Measurements from ENCODE around the gene TWNK.
A peak's percentile ranks its signal among the peaks of the same experiment; 100 is the strongest.

TWNK gene

DNA sequence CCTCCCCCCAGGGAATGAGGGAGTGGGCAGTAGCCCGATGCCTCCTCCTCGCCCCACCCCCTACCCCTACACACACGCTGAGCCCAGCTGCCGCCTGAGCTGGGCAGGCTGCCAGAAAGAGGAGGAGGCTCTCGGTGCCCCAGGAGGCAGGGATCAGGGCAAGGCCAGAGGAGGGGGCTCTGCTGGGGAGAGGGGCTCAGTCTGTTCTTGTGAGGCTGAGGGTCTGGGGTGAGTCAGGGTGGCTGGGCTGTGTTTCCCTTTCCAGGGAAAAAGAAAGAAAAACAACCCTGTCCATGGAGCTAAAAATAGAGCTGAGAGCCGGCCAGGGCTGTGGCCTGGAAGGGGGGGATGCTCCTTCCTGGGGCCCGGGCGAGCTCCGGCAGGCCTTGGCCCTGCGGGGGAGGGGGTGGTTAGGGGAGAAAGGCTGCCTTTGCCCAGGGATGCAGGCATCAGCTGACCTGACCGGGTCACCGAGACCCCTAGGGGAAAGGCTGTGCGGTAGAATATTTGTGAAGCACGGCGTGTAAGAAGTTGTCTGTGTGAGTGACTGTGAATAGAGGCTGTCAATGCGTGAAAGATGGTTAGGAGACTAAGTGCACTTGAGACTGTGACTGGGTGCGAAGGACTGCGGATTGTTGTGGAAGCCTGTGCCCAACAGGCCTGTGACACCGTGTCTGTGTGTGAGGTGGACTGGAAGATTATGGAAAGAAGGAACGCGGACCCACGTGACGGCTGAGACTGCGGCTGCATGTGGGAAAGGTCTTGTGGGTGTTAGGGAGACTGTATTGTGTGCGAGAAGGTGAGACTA is 11.0 kb downstream of the TWNK start:
- peak; percentile 69 for DNase-seq

- no peak for DNase-seq
Observed at GRCh38 chr10:100998991-100999741, 11.8 kb downstream of the TWNK start.

GRCh38 chr10:100999742-101000126 is 12.4 kb downstream of the TWNK start, which contains the start of gene LZTS2:
Gene LZTS2, plus strand, starts transcription at chr10:100999808. Its CDS starts 2,731 bp downstream, at chr10:101002539.
- DNase-seq, result no peak

DNA sequence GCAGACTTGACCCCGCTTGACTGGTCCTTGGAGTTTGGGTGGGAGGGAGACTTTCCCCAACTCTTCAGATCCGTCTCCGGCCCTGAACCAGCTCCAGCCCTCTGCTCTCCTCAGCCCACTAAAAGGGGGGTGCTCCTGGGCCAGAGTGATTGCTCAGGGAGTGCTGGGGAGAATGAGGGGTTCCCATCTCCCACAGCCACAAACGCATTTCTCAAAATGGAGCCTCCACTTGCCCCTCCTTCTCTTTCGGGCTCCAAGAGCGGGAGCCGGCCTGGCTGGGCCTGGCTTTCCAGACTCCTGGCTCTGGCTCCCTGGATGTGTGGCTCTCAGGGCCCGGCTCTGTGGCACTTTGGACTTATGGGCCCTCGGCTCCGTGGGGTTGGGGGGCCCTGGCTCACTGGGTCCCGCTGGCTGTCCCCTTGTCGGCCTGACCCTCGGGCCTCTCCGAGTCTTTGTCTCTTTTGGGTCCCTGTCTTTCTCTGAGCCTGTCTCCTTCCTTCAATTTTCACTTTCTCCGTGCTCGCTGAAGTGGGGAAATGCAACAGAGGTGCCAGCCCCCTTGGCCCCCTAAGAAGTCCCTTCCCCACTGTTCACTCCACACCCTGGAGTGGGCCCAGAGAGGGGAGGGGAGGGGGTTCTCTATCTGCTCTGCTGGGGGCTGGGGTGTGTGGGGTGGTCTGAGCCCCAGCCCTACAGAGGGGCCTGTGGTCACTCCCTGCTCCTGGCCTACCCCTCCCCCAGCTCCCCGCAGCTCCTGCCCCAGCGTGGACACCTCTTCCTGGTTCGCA is 13.0 kb downstream of the TWNK start:
- no peak for DNase-seq

- DNase-seq, result no peak
Observed at GRCh38 chr10:101000915-101001658, 13.7 kb downstream of the TWNK start.

DNA sequence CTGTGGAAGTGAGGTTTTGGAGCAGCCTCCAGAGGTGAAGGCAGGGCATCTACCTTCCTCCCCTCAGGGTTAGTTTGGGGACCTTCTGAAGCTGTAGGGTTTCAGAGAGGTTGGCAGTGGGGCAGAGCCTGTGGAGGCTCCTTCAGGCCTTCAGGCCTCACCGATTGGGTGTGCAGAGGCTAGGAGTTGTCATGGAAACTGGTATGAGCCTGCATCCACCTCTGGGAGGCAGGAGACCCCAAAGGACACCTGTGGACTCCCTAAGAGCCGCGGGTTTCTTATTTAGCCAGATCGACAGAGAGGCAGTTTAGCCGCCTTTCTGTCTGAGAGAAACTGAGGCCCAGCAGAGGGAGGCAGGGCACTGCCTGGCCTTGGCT is 14.3 kb downstream of the TWNK start:
- DNase-seq, result no peak

DNA sequence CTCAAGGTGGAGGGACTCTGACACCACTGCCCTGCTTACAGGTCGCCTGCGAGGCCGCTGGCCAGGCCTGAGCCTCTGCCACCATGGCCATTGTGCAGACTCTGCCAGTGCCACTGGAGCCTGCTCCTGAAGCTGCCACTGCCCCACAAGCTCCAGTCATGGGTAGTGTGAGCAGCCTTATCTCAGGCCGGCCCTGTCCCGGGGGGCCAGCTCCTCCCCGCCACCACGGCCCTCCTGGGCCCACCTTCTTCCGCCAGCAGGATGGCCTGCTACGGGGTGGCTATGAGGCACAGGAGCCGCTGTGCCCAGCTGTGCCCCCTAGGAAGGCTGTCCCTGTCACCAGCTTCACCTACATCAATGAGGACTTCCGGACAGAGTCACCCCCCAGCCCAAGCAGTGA is 15.1 kb downstream of the TWNK start:
- DNase-seq, result no peak

- DNase-seq, result no peak
Observed at GRCh38 chr10:101003639-101004206, 16.4 kb downstream of the TWNK start.

GRCh38 chr10:101005361-101005760 is 18.0 kb downstream of the TWNK start:
- no peak for DNase-seq

DNA sequence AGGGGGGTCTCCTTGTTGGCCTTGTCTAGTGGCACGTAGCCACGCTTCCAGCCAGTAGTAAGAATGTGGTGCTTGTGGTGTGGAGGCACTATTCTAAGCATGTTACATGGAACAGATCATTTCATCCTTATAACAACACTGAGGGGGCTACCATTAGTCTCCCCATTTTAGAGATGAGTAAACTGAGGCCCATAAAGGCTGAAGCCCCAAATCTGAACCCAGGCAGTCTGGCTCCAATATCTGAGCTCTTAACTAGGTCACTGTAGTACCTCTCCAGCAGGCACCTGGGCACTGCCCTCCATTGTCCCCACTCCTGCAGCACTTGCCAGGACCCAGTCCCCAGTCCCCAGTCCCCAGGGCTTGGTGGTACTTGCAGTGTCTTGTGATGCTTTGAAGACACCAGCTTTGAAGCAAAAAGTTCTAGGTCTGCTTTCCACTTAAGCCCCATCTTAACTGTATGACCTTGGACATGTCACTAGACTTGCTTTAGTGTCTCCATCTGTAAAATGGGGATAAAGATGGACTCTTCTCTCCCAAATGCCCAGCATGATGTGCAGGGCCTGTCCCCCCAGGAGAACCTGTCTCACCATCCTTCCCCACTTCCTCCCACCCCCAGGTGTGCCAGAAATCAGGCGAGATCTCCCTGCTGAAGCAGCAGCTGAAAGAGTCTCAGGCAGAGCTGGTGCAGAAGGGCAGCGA is 18.7 kb downstream of the TWNK start:
- no peak for DNase-seq

- no peak for DNase-seq
Observed at GRCh38 chr10:101006593-101007098, 19.3 kb downstream of the TWNK start.

DNA sequence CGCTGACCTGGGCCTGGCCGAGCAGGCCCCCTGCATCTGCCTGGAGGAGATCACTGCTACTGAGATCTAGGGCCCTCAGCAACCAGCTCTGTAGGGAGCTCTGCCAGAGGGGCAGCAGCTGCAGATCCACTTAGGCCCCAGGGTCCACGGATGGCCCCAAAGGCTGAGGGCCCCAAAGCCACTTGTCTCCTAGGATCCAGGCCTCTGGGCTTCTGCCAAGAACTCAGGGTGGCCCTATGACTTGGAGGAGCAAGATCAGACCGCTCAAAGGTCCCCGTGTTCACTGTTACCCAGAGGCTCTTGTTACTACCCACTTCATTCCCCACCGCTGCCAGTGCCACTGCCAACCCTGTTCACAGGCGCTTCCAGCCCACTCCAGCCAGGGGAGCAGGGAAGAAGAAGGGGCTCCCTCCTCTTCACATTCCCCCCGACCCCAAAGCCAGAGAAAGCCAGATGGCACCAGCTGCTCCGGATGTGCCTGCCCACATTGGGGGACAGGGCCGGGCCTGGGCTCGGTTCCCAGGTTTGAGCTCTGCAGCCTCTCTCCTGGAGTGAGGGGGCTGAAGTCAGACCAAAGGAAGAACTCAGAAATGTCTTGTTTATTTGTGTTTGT is 19.9 kb downstream of the TWNK start:
- DNase-seq, result no peak

DNA sequence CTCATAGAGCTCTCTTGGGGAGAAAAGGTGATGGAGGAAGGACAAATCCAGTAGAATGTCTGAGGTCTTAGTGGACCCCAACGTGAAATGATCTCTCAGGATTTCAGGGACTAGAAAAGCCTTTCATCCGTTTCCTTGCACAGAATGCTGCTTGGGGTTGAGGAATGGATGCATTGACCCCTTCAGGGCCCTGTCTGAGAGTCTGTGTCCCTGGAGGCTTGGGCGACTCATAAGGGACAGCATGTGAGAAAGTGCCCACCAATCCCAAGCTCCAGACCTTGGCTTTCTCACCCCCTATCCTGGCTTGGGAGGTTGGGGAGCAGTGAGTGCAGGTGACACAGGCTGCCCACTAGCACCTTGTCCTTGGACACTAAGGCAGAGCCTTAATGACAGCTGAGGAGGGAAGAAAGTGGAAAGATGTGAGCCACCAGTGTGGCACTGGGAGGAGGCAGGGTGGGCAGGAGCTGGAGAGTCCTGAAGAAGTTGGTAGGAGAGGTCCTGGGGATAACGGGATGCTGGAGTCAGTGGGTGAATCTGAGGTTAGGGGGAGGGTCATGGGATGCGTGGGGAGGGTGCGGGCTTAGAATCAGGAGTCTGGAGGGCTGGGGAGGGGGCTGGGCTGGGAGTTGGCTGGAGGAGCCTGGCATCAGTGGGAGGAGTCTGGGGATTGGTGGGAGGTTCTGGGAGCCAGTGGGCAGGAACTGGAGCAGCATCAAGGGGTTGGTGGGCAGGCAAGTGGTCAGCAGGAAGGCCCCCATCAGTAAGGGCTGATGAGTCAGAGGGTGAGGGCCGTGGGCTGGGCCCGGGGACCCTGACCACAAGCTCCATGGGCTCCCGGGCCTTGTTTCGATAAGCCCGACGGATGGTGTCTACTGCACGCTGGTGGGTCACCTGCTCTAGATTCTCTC is 20.8 kb downstream of the TWNK start:
- no peak for DNase-seq

GRCh38 chr10:101008823-101009423 is 21.6 kb downstream of the TWNK start:
- DNase-seq, result no peak

GRCh38 chr10:101010329-101010728 is 23.0 kb downstream of the TWNK start:
- DNase-seq, result no peak

- DNase-seq, result no peak
Observed at GRCh38 chr10:101011517-101012423, 24.4 kb downstream of the TWNK start.

DNA sequence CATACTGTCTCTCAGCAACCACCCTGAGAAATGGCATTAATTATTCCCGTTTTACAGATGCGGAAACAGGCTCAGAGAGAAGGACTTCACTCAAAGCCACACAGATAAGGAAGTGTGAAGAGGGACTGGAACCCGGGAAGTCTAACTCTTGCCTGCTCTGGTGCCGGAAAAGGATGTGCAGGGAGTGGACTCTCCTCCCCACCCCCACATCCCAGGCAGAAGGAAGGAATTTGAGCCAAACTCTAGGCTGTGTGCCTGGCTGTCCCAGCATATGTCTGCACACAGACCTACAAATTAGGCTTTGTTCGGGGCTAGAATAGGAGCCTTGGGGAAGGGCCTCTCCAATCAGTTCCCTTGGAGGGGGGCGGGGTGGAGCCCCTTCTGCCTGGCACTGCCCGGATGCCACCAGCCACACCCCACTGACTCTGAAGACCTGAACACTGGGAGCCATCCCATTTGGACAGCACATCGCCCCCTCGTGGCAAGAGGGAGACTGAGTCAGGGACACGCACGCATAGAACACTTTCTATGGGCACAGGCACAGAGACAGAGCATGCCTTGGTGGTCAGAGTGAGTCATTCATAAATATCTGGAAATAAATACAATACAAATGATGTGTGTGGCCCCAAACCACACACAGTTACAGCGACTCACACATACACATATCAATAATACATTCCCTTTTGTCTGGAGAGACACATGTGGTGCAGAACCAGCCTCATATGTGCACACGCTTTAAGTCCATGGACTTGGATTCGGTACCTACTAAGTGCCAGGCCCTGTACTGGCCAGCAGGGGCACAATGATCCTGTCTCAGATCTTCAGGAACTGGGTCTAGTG is 25.4 kb downstream of the TWNK start:
- DNase-seq, result no peak
